ENCODE measurements around the gene GPR22. TPM values are rescaled to one million over a fixed set of nuclear protein-coding genes. Genes with fewer than 3 reads are reported as not detected.

The GPR22 gene
- total and polyA plus RNA-seq, 10 of the 15 experiments (the other 5 are each of a cell fraction or from before 2014, with no cell fraction given): 0.11 to 0.71 (median 0.47) TPM; not detected in 6

DNA sequence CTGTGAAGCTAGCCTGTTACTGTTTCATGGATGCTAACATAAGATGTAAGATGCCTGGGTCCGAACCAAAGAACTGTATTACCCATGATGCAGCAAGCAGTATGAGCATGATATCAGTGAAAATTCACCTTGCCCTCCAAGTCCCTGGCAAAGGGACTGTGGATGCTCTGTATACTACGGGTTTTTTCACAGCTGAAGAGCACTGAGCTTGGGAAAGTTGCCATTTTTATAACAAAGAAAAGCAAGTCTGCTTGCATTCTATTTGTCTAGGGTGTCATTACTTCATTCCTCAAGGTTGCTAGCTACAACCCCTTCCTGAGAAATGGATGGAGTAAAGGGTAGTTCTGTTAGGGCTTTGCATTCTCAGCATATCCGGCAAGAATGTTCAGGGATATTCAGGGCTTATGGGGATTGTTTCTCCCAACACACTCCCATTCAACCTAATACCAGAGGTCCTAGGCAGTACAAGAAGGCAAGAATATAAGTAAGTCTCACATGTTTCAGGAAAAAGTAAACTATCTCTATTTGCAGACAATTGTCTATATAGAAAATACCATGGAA, 5.1 kb upstream of the GPR22 start (continued):
- TF ChIP-seq NR2C2 (IDR thresholded peaks at IDR 0.05; ENCODE audit: borderline replicate concordance, control insufficient read depth, insufficient read length, low read depth): no peak
- TF ChIP-seq CHD1 (IDR thresholded peaks at IDR 0.05; ENCODE audit: low read depth, low read length): no peak
- TF ChIP-seq EGR1 (IDR thresholded peaks at IDR 0.05; ENCODE audit: borderline replicate concordance in 1 of 2, low read depth in 2 of 2, low read length in 2 of 2): no peak
- no peak for TF ChIP-seq ZBTB33 (IDR thresholded peaks at IDR 0.05)

DNA sequence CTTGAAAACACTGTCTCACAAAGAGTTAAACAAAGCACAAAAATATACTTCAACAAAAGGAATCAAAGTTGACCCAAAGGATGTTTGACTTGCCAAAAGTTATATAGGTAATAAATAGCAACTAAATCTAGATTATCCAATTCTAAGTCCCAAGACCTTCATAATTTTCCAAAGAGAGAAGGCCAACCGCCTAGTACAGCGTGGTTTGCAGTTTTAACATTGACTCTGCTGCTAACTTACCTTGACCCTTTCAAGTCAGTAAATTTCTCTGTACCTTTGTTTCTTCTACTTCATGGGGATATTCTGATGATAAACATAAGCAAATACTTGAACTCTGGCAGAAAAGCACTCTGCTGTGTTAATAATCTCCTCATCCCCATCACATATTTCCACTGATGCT, 1.9 kb upstream of the GPR22 start:
- in situ Hi-C loops (cut with MboI): no loop called here
- no peaks in the 10 kb centered on the region for H3K79me2 ChIP-seq (ENCODE audit: control insufficient read depth, insufficient read depth, low read length)
- no TSS peak for BruUV-seq (replicated peaks)
- intact Hi-C loops (cut with micrococcal nuclease; ENCODE audit: unreplicated experiment): no loop called here
- DNase-seq (ENCODE audit: low read depth, low spot score): no peak
- no peak for FAIRE-seq
- H3K4me1 ChIP-seq (ENCODE audit: control insufficient read depth, insufficient read depth, low read length): no peaks in the 10 kb centered on the region
- no peaks in the 10 kb centered on the region for H3K36me3 ChIP-seq (ENCODE audit: control insufficient read depth in 2 of 2, insufficient read depth in 2 of 2, low read length in 1 of 2)
- no peak overlapping the region for H3K27ac ChIP-seq (ENCODE audit: control insufficient read depth, insufficient read depth)
- H2AFZ ChIP-seq (ENCODE audit: control insufficient read depth, low read depth, low read length): no peak overlapping the region
- ChIA-PET POLR2A (no interaction called here), CTCF (no interaction called here), SMC1A (ENCODE audit: uncharacterized antibody, unreplicated experiment) (interaction anchor here (1.3 to 1.7 kb wide), 2 partner anchors 9 to 677 kb away, joined by 3 to 4 read pairs; no protein-coding TSS in a partner anchor), RAD21 (ENCODE audit: unreplicated experiment) (no interaction called here)
- no peak overlapping the region for H3K9ac ChIP-seq (ENCODE audit: control insufficient read depth, insufficient read depth, low read length)
- H3K4me3 ChIP-seq: no peak overlapping the region
- H3K9me3 ChIP-seq (replicated peaks; ENCODE audit: control insufficient read depth, insufficient read depth, low read length): no peaks in the 10 kb centered on the region
- no peaks in the 10 kb centered on the region for H3K27me3 ChIP-seq (replicated peaks in 1 of 2; ENCODE audit: control insufficient read depth in 2 of 2, insufficient read depth in 2 of 2, low read length in 1 of 2)
- TF ChIP-seq YBX1 (IDR thresholded peaks at IDR 0.05) (no peak), NFYA (IDR thresholded peaks at IDR 0.05; ENCODE audit: borderline replicate concordance, low read depth, low read length) (no peak), IRF5 (IDR thresholded peaks at IDR 0.05; ENCODE audit: borderline replicate concordance) (no peak), RBBP5 (conservative IDR thresholded peaks at IDR 0.05) (no peak), BACH1 (IDR thresholded peaks at IDR 0.05; ENCODE audit: borderline replicate concordance) (no peak), MTA3 (IDR thresholded peaks at IDR 0.05; ENCODE audit: borderline replicate concordance, low read length) (no peak)
- TF ChIP-seq, protein P1, sequence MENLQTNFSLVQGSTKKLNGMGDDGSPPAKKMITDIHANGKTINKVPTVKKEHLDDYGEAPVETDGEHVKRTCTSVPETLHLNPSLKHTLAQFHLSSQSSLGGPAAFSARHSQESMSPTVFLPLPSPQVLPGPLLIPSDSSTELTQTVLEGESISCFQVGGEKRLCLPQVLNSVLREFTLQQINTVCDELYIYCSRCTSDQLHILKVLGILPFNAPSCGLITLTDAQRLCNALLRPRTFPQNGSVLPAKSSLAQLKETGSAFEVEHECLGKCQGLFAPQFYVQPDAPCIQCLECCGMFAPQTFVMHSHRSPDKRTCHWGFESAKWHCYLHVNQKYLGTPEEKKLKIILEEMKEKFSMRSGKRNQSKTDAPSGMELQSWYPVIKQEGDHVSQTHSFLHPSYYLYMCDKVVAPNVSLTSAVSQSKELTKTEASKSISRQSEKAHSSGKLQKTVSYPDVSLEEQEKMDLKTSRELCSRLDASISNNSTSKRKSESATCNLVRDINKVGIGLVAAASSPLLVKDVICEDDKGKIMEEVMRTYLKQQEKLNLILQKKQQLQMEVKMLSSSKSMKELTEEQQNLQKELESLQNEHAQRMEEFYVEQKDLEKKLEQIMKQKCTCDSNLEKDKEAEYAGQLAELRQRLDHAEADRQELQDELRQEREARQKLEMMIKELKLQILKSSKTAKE (IDR thresholded peaks at IDR 0.05; ENCODE audit: low read depth, poor library complexity, severe bottlenecking): no peak
- no peak overlapping the region for H3K4me2 ChIP-seq (ENCODE audit: control insufficient read depth, insufficient read depth)
- no peaks in the 10 kb centered on the region for H4K20me1 ChIP-seq (ENCODE audit: control insufficient read depth, insufficient read depth)
- ATAC-seq: no peak
- WGBS (ENCODE audit: insufficient coverage, insufficient replicate concordance, low lambda C conversion rate, missing lambda C conversion rate): 98% methylated on average over 2 of the region's 2 CpGs

All from GM12878 (cell line).